Smooth muscle cell (in vitro differentiated cells): ENCODE results near the gene LGMN. TPM values are rescaled to one million over a fixed set of nuclear protein-coding genes. Genes with fewer than 3 reads are reported as not detected.

ENCODE experiments used
- DNase-seq: peaks from one replicate; lab custom pipeline; 2025; ENCODE audit not compliant: unreplicated experiment; lab: John Stamatoyannopoulos, UW
- H2AFZ ChIP-seq: fragments of 200-600 bp; sonication (generic); 2 replicates; pipeline ENCODE4 v1.6.0; 2016; ENCODE audit warnings: antibody characterized with exemption, low read depth, mild to moderate bottlenecking
- H3F3A ChIP-seq: fragments of 200-600 bp; sonication (generic); 2 replicates; pipeline ENCODE4 v1.6.0; 2017; ENCODE audit warnings: antibody characterized with exemption, low read depth
- H3K27ac ChIP-seq: fragments of 200-600 bp; sonication (generic); 2 replicates; pipeline ENCODE4 v1.5.1; 2016; ENCODE audit warnings: low read depth, mild to moderate bottlenecking
- H3K27me3 ChIP-seq: fragments of 200-600 bp; sonication (generic); 2 replicates; pipeline ENCODE4 v1.6.1; 2016; ENCODE audit warnings: low read depth, mild to moderate bottlenecking
- H3K36me3 ChIP-seq: fragments of 200-600 bp; sonication (generic); 2 replicates; pipeline ENCODE4 v1.5.1; 2016; ENCODE audit warnings: low read depth
- H3K4me1 ChIP-seq: fragments of 200-600 bp; sonication (generic); 2 replicates; pipeline ENCODE4 v1.5.1; 2016; ENCODE audit warnings: low read depth
- H3K4me2 ChIP-seq: fragments of 200-600 bp; sonication (generic); 2 replicates; pipeline ENCODE4 v1.6.0; 2016; ENCODE audit warnings: mild to moderate bottlenecking
- H3K4me3 ChIP-seq: fragments of 200-600 bp; sonication (generic); 2 replicates; pipeline ENCODE4 v1.5.1; 2016; ENCODE audit warnings: mild to moderate bottlenecking
- H3K79me2 ChIP-seq: fragments of 200-600 bp; sonication (generic); 2 replicates; pipeline ENCODE4 v1.6.0; 2016; ENCODE audit warnings: low read depth, mild to moderate bottlenecking
- H3K9ac ChIP-seq: fragments of 200-600 bp; sonication (generic); 2 replicates; pipeline ENCODE4 v1.6.0; 2016; ENCODE audit warnings: low read depth
- H3K9me3 ChIP-seq: fragments of 200-600 bp; sonication (generic); replicated peaks from 2 replicates; pipeline ENCODE4 v1.5.1; 2016; ENCODE audit warnings: low read depth
- H4K20me1 ChIP-seq: fragments of 200-600 bp; sonication (generic); 2 replicates; pipeline ENCODE4 v1.6.0; 2016; ENCODE audit warnings: low read depth
- WGBS: methylation state at CpG from one replicate; pipeline ENCODE4 v1.1.7; 2016; ENCODE audit warnings: low lambda C conversion rate; 5-methylcytosine and 5-hydroxymethylcytosine counted together
- polyA plus RNA-seq: library from polyadenylated mRNA; unstranded; fragments of >200 nt; fragmentation: Nextera tagmentation; extraction: Ambion mirVana; gene quantifications from 2 replicates; pipeline ENCODE4 v1.2.1, GENCODE V29; 2016
- total RNA-seq: library from RNA; depleted of rRNA; stranded (reverse); fragments of >200 nt; gene quantifications from 2 replicates; pipeline ENCODE4 v1.2.3, GENCODE V29; 2014
- TF ChIP-seq, protein P1 (sequence below): fragments of 200-600 bp; sonication (generic); IDR thresholded peaks from 2 replicates; pipeline ENCODE4 v1.5.1; 2017; ENCODE audit warnings: borderline replicate concordance, mild to moderate bottlenecking, antibody characterized with exemption; ENCODE audit not compliant: insufficient read depth, poor library complexity, severe bottlenecking

LGMN gene
- total and polyA plus RNA-seq, 2 experiments from 2014 or later, result 124 to 133 TPM

GRCh38 chr14:92698393-92698792 is 50.0 kb downstream of the LGMN start:
- Histone ChIP-seq H2AFZ (no peak overlapping the region), H3K4me3 (no peak overlapping the region), H3F3A (no peaks in the 10 kb centered on the region), H3K27me3 (no peaks in the 10 kb centered on the region), H3K27ac (no peak overlapping the region), H3K36me3 (no peaks in the 10 kb centered on the region), H3K9ac (no peak overlapping the region), H4K20me1 (no peaks in the 10 kb centered on the region), H3K4me1 (no peaks in the 10 kb centered on the region), H3K4me2 (no peak overlapping the region), H3K9me3 (no peaks in the 10 kb centered on the region), H3K79me2 (no peaks in the 10 kb centered on the region)
- DNase-seq, result no peak
- TF ChIP-seq, protein P1, sequence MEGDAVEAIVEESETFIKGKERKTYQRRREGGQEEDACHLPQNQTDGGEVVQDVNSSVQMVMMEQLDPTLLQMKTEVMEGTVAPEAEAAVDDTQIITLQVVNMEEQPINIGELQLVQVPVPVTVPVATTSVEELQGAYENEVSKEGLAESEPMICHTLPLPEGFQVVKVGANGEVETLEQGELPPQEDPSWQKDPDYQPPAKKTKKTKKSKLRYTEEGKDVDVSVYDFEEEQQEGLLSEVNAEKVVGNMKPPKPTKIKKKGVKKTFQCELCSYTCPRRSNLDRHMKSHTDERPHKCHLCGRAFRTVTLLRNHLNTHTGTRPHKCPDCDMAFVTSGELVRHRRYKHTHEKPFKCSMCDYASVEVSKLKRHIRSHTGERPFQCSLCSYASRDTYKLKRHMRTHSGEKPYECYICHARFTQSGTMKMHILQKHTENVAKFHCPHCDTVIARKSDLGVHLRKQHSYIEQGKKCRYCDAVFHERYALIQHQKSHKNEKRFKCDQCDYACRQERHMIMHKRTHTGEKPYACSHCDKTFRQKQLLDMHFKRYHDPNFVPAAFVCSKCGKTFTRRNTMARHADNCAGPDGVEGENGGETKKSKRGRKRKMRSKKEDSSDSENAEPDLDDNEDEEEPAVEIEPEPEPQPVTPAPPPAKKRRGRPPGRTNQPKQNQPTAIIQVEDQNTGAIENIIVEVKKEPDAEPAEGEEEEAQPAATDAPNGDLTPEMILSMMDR, result no peak

DNA sequence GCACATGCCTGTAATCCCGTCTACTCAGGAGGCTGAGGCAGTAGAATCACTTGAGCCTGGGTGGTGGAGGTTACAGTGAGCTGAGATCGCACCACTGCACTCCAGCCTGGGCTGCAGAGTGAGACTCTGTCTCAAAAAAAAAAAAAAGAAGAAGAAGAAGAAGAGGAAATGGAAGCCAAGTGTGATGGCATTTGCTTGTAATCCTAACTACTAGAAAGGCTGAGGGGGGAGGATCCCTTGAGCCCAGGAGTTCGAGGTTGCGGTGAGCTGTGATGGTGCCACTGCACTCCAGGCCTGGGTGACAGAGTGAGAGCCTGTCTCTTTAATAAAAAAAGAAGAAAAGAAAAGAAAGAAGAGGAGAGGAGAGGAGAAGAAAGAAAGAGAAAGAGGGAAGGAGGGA is 52.1 kb downstream of the LGMN start:
- Histone ChIP-seq H4K20me1 (no peaks in the 10 kb centered on the region), H3K4me2 (no peak overlapping the region), H3F3A (no peaks in the 10 kb centered on the region), H3K9ac (no peak overlapping the region), H3K79me2 (no peaks in the 10 kb centered on the region), H3K27ac (no peak overlapping the region), H2AFZ (no peak overlapping the region), H3K36me3 (no peaks in the 10 kb centered on the region), H3K4me1 (no peaks in the 10 kb centered on the region), H3K9me3 (no peaks in the 10 kb centered on the region), H3K4me3 (no peak overlapping the region), H3K27me3 (no peaks in the 10 kb centered on the region)
- TF ChIP-seq, protein P1, result no peak
- no peak for DNase-seq
- WGBS, result 93% methylated on average over 4 of the region's 4 CpGs

- no peaks in the 10 kb centered on the region for H3K9me3 ChIP-seq
- no peaks in the 10 kb centered on the region for H3F3A ChIP-seq
- no peaks in the 10 kb centered on the region for H3K4me1 ChIP-seq
- H4K20me1 ChIP-seq, result no peaks in the 10 kb centered on the region
- no peak overlapping the region for H3K4me3 ChIP-seq
- H3K79me2 ChIP-seq, result no peaks in the 10 kb centered on the region
- no peak for DNase-seq
- no peak overlapping the region for H3K27ac ChIP-seq
- no peak overlapping the region for H2AFZ ChIP-seq
- H3K4me2 ChIP-seq, result no peak overlapping the region
- 95% methylated on average over 1 of the region's 1 CpG for WGBS
- no peak overlapping the region for H3K9ac ChIP-seq
- no peaks in the 10 kb centered on the region for H3K27me3 ChIP-seq
- no peaks in the 10 kb centered on the region for H3K36me3 ChIP-seq
- TF ChIP-seq, protein P1, result no peak
Observed at GRCh38 chr14:92695562-92695961, 52.9 kb downstream of the LGMN start.

GRCh38 chr14:92694807-92695206 is 53.6 kb downstream of the LGMN start:
- no peaks in the 10 kb centered on the region for H3K9me3 ChIP-seq
- H3K79me2 ChIP-seq, result no peaks in the 10 kb centered on the region
- H3K4me2 ChIP-seq, result no peak overlapping the region
- no peaks in the 10 kb centered on the region for H4K20me1 ChIP-seq
- H3F3A ChIP-seq, result no peaks in the 10 kb centered on the region
- no peak overlapping the region for H3K9ac ChIP-seq
- no peaks in the 10 kb centered on the region for H3K27me3 ChIP-seq
- no peaks in the 10 kb centered on the region for H3K4me1 ChIP-seq
- TF ChIP-seq, protein P1, result no peak
- no peaks in the 10 kb centered on the region for H3K36me3 ChIP-seq
- 83% methylated on average over 5 of the region's 5 CpGs for WGBS
- no peak overlapping the region for H3K4me3 ChIP-seq
- no peak for DNase-seq
- no peak overlapping the region for H2AFZ ChIP-seq
- no peak overlapping the region for H3K27ac ChIP-seq
